DMS53 (cell line): ENCODE data around the gene LIMS2.

Experiments
- DNase-seq: peaks from one replicate; lab custom pipeline; 2025; lab: John Stamatoyannopoulos, UW

The LIMS2 gene

DNA sequence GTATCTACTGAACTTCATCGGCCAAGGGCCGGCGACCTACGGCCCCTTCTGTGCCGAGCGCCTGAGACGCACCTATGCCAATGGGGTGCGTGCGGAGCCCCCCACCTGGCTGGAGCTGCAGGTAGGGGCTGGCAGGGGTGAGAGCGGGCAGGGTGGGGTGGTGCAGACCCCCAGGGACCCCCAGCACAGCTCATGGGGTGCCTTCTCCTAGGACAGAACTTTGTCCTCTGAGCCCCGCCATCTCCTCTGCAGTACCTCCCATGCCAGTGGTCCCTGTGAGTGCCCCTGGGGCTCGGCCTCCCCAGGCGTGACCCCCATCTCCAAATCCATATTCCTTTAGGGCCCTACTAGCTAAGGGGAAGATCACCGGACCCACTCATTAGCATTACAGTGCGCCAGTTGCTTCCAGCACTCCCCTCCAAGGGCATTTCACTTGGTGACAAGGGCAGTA lies 53.3 kb downstream of the LIMS2 start:
- DNase-seq: no peak

DNA sequence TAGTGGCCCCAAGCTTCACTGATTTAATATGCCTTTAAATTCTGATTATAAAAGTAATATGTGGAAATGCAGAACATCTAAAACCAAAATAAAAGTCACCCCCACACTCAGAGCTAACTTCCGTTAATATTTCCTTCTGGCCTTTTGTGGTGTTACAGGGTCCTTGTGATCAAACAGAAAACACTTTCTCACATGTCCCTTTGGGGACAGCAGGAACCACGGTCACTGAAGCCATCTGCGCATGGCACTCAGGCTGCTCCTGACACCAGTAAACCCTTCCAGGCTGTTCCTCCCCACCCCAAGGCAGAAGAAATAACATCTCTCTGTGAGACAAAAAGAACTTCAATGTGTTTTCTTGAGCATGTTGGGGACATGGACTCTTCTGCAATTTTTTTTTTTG lies 54.5 kb downstream of the LIMS2 start:
- no peak for DNase-seq

DNA sequence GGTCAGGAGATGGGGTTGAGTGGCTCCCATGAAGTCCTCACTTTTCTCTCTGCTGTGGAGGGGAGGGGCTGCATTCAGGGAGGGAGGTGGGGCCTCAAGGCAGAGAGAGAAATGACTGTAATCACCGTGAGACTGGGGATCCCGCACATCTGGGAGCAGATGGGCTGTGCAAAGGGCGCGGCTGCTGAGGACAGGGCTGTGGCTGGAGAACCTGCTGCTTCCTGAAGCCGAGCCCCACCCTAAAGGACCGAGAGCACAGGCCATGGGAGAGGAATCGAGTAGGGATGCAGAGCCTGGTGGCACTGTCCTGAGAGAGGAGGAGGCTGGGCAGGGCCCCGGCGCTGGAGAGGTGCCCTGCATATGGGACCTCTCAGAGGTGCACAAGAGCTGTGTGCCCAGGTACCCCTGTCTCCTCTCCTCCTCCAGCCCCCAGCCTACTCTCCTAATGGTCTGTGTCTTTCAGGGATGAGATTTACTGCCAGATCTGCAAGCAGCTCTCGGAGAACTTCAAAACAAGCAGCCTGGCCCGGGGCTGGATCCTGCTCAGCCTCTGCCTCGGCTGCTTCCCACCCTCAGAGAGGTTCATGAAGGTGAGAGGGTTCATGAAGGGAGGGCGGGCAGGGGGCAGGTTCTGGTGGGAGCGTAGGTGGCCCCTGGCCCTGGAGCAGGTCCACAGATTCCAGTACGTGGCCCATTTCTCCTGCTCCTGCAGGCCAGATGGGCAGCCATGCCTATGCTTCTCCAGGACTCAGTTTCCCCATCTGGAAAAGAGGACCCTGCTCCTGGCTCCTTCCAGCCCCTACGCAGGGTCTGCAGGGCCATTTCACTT lies 55.2 kb downstream of the LIMS2 start:
- no peak for DNase-seq

DNA sequence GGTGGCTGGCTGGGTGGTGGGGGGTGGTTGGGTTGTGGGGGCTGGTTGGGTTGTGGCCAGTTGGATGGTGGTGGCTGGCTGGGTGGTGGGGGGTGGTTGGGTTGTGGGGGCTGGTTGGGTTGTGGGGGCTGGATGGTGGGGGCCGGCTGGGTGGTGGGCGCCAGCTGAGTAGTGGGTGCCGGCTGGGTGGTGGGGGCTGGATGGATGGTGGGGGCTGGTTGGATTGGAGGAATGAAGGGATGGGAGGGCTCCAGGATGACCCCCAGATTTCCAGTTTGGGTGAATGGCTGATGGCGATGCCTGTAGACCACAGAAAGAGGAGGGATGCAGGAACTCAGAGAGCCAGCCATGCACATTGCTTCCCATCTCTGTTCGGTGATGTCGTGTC lies 56.1 kb downstream of the LIMS2 start:
- no peak for DNase-seq

DNA sequence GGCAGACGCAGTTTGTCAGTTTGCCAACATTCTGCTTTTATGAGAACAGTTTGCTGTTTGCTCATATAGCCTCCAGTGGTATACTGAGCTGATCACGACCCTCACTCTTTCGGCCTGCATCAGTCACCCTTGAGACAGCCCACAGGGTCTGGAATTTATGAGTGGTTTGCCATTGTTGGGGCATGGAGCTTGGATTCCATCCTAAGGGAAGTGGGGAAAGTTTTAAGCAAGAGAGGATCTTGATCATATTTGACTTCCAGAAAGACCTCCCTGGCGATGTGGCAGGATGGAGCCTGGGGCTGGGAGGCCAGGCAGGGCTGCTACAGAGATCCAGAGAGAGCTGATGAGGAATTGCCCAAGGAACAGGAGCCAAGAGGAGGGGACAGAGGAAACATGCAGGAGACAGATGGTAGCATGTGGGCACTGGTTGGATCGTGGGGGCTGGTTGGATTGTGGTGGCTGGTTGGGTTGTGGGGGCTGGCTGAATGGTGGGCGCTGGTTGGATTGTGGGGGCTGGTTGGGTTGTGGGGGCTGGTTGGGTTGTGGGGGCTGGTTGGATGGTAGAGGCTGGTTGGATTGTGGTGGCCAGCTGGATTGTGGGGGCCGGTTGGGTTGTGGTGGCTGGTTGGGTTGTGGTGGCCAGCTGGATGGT lies 56.7 kb downstream of the LIMS2 start:
- no peak for DNase-seq

DNA sequence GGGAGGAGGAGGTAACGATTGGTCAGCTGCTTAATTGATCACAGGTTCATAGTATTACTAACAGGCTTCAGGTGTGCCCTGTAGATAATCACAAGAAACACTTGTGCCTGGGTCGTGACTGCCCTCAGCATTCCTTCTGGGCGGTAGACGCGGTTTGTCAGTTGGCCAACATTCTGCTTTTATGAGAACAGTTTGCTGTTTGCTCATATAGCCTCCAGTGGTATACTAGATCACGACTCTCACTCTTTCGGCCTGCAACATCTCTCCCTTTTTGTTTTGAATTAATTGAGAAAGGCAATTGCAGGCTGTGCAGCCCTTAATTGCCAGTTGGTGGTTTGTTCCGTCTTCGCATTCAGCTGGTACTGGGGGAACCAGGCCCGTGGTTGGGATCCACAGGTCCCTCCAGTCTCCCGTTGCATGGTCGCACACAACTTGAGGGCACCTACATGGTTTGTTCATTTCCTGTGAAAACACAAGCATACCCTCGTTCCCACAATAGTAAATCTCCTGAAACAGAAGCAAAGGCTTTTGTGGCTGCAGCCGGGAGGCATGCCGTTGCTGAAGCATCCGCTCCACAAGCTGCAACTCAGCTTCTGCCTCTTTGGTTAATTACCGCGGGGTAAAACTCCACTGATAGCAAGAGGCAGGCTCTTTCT lies 59.7 kb downstream of the LIMS2 start:
- DNase-seq: no peak

DNA sequence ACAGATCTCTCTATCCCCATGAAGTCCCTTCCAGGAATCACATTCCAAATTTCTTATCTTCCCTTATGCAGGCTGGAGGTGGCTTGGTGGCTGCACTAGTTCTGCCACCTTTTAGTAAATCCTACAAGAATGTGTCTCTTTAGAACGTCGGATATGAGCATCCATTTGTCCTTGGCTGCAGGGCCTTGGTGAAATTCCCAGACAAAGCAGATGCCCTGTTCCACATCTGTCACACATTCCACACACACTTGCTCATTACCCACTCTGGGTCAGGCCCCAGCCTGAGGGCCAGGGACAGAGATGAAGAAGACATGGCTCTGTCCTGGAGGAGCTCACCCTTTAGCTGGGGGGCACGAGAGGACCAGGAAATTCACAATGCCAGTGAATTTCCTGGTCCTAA lies 60.6 kb downstream of the LIMS2 start:
- no peak for DNase-seq

DNA sequence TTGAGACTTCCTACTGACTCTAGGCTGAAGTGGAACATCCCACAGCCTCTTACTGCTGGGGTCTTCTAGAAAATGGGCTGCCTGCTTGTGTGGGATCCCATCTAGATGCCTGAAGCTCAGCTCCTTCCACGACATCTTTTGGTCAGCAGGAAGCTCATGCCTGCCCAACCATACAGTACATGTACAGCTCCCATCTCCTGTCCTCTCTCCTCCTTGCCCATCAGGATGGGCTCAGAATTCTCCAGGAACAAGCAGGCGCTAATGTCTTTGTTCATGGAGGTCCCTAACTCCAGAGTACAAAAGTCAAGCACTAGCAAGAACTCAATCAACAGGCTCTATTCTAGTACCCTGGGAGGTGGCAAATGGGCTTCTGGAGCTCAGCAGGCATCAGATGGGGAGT lies 61.1 kb downstream of the LIMS2 start:
- no peak for DNase-seq

DNA sequence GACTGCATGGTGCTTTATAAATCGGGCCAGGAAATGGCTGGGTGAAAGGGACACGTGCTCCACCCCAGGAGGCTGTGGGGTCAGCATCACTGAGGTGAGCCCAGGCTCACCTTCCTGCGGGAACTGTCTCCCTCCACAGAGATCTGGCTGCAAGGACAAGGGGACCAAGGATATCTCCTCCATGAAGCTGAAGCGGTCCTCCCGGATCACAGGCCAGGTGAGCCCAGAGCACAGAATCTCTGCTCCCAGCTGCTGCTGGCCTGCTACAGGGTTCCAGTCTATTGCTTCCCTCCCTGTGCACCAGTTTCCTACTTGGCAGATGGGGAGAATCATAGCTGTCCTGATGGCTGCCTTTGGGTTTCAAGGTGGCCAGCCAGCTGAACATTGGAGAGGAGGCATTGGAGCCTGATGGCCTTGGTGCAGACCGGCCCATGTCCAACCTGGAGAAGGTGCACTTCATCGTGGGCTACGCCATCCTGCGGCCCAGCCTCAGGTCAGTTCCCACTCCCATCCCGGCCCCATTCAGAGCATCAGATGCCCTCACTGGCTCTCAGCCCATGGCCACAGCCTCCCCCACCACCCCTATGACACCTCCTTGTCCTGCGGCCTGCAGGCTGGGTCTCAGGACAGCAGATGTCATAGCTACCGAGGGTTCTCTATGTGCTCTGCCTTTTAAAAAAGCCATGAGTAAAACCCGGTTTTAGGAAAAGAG lies 63.1 kb downstream of the LIMS2 start:
- no peak for DNase-seq

DNA sequence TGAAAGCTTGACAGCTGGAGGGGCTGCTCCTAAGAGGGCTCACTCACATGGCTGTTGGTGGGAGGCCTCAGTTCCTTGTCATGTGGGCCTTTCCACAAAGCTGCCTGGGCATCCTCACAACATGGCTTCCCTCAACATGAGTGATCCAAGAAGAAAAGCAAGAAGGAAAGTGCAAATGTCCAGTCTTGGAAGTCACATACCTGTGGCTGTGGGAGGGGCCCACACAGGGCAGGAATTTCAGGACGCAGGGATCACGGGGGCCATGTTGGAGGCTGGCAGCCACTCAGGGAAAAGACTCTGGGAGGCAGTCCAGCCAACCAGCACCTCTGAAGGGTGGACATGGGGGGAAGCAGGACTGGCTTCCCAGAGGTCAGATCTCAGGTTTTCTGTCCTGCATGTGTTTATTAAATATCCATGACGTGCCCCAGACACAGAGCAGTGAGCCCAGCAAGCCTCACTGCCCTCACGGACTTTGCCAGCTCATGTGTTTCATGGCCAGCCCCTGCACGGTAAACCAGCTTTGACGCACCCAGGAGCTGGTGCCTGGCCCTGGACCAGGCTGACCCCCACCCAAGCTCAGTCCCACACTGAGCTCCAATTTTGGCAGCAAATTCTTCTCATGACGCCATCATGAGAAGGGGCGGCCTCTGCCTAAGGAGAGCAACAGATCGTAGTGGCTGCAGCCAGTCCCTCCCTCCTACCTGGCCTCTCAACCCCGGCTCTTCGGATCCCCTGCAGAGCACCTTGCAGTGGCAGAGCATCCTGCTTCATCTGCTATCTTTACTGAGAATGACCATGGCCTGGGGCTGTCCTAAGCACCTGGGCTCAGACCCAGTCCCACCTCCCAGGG lies 64.0 kb downstream of the LIMS2 start:
- no peak for DNase-seq

DNA sequence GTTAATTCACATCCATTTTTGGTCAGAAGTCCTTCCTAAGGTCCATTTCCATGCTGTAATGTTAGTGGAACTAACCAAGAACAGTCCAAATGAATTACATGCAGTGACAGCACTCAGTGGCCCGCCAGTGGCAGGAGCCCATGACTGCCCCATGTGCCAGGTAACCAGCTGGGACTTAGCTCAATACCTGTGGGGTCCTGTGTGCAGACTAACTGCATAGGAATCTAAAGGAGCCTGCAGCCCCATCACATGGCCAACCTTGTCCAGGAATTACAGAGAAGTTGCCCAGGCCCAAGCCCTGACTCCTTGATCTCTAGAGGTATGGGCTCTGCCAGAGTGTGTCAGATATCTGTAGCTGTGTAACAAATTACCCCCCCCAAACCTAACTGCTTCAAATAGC lies 64.8 kb downstream of the LIMS2 start:
- no peak for DNase-seq

DNA sequence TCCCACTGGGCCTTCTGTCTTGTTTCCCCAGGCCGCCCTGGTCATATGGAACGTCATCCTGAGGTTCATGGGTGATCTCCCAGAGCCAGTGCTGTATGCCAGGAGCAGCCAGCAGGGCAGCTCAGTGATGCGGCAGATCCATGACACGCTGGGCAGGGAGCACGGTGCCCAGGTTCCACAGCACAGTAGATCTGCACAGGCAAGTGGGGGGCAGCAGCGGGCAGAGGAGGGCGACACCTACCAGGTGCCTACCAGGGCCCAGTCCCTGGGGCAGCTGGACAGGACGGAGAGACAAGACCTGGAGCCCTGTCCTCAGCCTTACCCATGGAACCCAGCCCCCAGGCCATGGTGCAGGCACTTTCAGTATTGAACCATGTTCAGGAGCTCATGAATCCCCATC lies 65.5 kb downstream of the LIMS2 start:
- no peak for DNase-seq

DNA sequence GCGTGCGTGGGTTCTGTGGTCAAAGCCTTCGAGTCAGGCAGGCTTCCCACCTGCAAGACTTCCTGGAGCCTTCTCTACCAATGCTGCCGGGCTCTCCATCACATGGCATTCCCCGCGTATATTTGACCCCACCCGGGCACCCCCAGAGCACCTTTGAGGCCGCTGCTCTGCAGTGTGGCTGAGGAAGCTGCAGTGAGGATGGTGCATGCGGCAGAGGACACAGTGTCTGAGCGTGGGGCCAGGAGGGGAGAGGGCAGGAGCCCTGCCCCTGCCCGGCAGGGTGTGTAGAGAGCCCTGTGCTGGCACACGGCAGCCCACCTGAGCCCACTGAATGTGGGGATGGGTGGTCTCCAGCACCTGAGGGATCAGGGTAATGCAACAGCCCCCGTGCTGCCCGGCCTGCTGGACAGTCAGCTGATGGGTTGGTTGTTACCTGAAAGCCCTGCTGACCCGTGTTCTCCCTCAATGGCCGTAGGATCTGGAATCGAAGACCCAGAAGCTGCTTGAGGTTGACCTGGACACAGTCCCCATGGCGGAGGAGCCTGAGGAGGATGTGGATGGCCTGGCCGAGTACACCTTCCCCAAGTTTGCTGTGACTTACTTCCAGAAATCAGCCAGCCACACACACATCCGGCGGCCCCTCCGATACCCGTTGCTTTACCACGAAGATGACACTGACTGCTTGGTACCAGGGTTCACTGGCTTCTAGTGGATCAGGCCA lies 66.1 kb downstream of the LIMS2 start:
- DNase-seq: no peak

DNA sequence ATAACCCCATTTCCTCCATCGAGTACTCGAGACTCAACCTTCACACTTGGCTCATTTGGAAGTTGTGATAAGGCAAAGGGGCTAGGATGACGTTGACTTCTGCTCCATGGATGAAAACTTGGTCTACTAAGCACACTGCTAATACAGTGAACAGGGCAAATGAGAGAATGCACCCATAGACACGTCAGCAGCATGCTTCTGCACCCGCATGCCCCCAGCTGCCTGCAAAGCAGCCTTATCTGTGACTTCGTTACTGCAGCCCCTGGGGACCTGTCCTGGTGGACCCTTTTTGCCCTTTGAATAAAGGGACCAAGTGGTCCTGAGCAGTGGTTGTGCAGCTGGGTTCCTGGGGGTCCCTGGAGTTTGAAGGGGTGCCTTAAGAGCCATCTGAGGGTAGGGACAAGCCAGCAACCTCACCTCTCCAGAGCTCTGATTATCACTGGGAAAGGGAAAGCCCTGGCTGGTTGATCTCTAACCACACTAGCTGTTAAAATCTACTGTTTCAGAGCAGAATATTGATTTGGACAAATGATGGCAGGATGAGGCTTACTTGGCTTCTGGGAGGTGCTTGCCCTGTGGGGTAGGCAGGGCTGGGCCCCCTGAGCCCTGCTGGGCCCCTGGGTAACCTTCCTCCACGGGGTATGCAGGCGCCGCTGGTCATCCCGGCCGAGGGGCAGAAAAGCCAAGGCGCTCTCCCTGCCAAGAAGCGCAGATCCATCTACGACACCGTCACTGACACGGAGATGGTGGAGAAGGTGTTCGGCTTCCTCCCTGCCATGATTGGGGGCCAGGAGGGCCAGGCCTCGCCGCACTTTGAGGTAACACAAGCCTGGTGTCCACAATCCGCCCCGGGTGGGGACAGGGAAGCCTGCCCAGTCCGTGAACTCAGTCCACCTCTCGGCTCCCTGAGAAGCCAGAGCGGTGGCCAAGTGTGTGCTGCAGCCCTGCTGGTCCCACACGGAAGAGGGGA lies 67.0 kb downstream of the LIMS2 start:
- no peak for DNase-seq

DNA sequence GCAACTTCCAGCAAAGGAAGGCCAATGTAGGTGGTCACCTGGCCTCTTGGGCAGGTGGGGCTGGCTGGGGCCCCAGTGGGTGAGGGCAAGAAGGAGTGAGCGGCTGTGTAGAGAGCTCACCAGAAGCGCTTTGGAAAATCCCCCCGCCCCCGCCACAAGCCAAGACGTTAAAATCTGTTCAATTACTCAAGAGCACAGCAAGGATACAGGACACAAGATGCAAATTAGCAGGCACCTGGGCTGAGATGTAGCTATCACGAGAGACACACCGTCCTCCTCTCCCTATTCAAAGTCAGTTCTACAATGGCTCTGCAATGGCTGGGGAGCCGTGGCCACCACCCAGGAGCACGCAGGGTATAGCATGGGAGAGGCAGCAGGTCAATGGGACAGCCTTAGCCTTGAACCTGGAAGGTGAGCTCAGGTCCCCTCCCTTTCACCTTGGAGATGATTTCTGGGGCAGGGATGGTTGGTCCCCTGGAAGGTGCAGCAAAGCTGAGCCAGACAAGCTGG lies 67.9 kb downstream of the LIMS2 start:
- no peak for DNase-seq

DNA sequence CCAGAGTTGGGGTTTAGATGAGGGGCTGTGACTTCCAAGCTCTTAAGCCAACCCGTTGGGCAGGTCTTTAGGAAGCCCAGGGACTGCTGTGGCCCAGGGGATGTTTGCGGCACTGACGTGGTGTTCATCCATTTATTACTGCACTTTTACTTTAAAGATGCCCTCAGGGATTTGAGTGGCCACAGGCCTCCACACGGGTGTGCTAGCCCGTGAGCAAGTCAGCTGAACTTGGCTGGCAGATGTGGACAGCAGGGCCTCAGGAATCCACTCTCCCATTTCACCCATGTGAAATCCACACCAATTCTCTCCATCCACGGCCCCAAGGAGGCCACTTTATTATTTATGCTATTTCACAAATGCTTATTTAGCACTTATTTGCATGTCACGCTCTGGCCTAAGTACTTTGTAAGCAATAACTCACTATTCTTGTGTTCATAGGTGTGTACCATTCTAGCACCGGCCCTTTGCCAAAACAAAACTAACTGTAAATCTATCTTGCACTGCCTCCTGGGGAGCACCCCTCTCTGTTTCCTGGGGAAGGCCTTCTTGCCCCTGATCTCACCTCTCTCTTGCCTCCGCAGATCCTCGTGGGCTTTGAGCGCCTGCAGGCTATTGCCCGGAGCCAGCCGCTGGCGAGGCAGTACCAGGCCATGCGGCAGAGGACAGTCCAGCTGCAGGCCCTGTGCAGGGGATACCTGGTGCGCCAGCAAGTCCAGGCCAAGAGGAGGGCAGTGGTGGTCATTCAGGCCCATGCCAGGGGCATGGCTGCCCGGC lies 68.5 kb downstream of the LIMS2 start:
- DNase-seq: no peak

DNA sequence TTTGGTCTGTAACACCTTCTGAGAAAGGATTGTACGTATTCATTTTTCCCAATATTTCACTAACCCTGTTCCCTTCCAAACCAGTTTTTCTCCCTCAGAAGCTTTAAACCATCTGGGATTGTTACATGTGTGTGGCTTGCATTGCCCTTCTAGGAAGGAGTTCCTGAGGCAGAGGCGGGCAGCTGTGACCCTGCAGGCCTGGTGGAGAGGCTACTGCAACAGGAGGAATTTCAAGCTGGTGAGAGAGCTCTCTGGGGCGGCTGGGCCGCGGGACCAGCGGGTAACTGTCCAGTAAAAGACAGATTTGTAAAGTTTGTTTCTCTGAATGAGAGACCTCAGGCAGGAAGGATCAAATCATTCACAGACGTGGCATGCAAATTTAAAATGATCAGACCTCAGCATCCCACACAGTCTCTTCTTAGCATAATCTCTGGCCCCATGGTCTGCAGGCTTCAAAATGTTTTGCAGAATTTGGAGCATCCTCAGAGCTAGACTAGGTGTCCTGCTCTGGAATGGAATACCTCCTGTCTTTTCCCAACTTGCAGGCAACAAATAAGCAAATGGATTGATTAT lies 69.6 kb downstream of the LIMS2 start:
- no peak for DNase-seq

DNA sequence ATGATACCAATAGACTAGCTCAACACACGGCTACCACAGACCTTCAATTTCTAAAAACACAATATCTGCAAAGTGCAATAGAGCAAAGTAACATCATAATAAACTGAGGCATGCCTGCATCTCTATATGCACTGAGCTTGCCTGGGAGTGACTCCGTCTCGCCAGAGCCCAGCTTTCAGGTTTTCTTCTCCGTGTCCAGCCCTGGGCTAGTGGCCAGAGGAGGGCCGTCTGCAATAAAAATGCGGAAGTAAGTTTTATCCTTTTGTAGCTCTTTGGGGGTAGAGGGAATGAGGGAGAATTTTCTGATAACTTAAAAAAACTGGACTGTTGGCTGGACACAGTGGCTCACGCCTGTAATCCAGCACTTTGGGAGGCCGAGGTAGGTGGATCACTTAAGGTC lies 70.3 kb downstream of the LIMS2 start:
- no peak for DNase-seq
